ENCODE measurements around the gene PDZD2.

DNA sequence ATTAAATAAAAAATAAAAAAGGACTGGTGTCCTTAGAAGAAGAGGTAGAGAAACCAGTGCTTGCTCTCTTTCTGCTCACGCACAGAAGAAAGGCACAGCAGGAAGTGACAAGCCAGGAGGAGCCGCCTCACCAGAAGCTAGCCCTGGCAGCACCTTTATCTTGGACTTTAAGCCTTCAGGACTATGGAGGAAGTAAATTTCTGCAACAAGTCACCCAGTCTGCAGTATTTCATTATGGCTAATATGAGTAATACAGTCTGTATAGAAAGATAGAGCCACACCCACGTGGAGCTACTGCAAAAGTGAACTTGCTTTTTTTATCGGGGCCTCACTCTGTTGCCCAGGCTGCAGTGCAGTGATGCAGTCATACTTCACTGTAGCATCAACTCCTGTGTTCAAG is 68.4 kb downstream of the PDZD2 start:
- TF ChIP-seq, protein P1, sequence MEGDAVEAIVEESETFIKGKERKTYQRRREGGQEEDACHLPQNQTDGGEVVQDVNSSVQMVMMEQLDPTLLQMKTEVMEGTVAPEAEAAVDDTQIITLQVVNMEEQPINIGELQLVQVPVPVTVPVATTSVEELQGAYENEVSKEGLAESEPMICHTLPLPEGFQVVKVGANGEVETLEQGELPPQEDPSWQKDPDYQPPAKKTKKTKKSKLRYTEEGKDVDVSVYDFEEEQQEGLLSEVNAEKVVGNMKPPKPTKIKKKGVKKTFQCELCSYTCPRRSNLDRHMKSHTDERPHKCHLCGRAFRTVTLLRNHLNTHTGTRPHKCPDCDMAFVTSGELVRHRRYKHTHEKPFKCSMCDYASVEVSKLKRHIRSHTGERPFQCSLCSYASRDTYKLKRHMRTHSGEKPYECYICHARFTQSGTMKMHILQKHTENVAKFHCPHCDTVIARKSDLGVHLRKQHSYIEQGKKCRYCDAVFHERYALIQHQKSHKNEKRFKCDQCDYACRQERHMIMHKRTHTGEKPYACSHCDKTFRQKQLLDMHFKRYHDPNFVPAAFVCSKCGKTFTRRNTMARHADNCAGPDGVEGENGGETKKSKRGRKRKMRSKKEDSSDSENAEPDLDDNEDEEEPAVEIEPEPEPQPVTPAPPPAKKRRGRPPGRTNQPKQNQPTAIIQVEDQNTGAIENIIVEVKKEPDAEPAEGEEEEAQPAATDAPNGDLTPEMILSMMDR (IDR thresholded peaks at IDR 0.05; ENCODE audit: insufficient read depth, low read length), result no peak
- TF ChIP-seq, protein P2, sequence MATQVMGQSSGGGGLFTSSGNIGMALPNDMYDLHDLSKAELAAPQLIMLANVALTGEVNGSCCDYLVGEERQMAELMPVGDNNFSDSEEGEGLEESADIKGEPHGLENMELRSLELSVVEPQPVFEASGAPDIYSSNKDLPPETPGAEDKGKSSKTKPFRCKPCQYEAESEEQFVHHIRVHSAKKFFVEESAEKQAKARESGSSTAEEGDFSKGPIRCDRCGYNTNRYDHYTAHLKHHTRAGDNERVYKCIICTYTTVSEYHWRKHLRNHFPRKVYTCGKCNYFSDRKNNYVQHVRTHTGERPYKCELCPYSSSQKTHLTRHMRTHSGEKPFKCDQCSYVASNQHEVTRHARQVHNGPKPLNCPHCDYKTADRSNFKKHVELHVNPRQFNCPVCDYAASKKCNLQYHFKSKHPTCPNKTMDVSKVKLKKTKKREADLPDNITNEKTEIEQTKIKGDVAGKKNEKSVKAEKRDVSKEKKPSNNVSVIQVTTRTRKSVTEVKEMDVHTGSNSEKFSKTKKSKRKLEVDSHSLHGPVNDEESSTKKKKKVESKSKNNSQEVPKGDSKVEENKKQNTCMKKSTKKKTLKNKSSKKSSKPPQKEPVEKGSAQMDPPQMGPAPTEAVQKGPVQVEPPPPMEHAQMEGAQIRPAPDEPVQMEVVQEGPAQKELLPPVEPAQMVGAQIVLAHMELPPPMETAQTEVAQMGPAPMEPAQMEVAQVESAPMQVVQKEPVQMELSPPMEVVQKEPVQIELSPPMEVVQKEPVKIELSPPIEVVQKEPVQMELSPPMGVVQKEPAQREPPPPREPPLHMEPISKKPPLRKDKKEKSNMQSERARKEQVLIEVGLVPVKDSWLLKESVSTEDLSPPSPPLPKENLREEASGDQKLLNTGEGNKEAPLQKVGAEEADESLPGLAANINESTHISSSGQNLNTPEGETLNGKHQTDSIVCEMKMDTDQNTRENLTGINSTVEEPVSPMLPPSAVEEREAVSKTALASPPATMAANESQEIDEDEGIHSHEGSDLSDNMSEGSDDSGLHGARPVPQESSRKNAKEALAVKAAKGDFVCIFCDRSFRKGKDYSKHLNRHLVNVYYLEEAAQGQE (IDR thresholded peaks at IDR 0.05; ENCODE audit: insufficient replicate concordance, low read depth), result no peak
- TF ChIP-seq SPI1 (IDR thresholded peaks at IDR 0.05; ENCODE audit: borderline replicate concordance, low read depth), result no peak
- no peak for TF ChIP-seq GABPA (IDR thresholded peaks at IDR 0.05; ENCODE audit: low read depth)
- TF ChIP-seq POLR2AphosphoS5 (IDR thresholded peaks at IDR 0.05; ENCODE audit: low read depth), result no peak

Data from HL-60 (cell line).